WTC11 (cell line): Measurements from ENCODE around the gene CHD9. TPM values are rescaled to one million over a fixed set of nuclear protein-coding genes. Genes with fewer than 3 reads are reported as not detected.

ENCODE experiments used
- ATAC-seq: fragments of 200-7000 bp; cut with Tn5 transposase; 2 replicates; pipeline ENCODE4 v1.10.0; 2021; ENCODE audit warnings: mild to moderate bottlenecking, moderate library complexity
- CTCF ChIA-PET: fragments of 300-600 bp; sonication (Branson Sonifier 250); formaldehyde crosslinking; loops from one replicate; lab custom pipeline; 2021; ENCODE audit warnings: antibody characterized with exemption; lab: Charles Lee
- POLR2A ChIA-PET: fragments of 350-600 bp; sonication (Branson Sonifier 250); formaldehyde crosslinking; loops from one replicate; lab custom pipeline; 2021; ENCODE audit warnings: antibody characterized with exemption; lab: Charles Lee
- DNase-seq: peaks from one replicate; pipeline ENCODE4 v3.0.0; 2021; ENCODE audit warnings: low spot score
- H3K27ac Mint-ChIP-seq: 2 replicates; pipeline ENCODE4 v1.8.0; 2021; ENCODE audit warnings: mixed read lengths
- H3K27me3 Mint-ChIP-seq: 2 replicates; pipeline ENCODE4 v1.8.0; 2021; ENCODE audit warnings: low read depth, mild to moderate bottlenecking, moderate library complexity, mixed read lengths
- H3K36me3 Mint-ChIP-seq: 2 replicates; pipeline ENCODE4 v1.8.0; 2021; ENCODE audit warnings: mixed read lengths
- H3K4me1 Mint-ChIP-seq: 2 replicates; pipeline ENCODE4 v1.8.0; 2022; ENCODE audit warnings: mixed read lengths
- H3K4me3 Mint-ChIP-seq: 2 replicates; pipeline ENCODE4 v1.8.0; 2021; ENCODE audit warnings: mild to moderate bottlenecking, moderate library complexity, mixed read lengths
- H3K9me3 Mint-ChIP-seq: 2 replicates; pipeline ENCODE4 v1.8.0; 2021; ENCODE audit warnings: mixed read lengths
- ATF1 ChIP-seq: sonication (generic); formaldehyde crosslinking; IDR thresholded peaks from 2 replicates; pipeline ENCODE4 v1.8.1; 2023; ENCODE audit warnings: mild to moderate bottlenecking, moderate library complexity, missing genetic modification reagents
- ATF6 ChIP-seq: sonication (generic); formaldehyde crosslinking; IDR thresholded peaks from 2 replicates; pipeline ENCODE4 v1.8.1; 2023; ENCODE audit warnings: mild to moderate bottlenecking, missing genetic modification reagents
- CBFB ChIP-seq: sonication (generic); formaldehyde crosslinking; IDR thresholded peaks from 2 replicates; pipeline ENCODE4 v1.8.1; 2022; ENCODE audit warnings: mild to moderate bottlenecking, low read depth, missing genetic modification reagents
- CTCF ChIP-seq: fragments of 200-600 bp; IDR thresholded peaks from 2 replicates; pipeline ENCODE4 v1.8.0; 2022; ENCODE audit warnings: antibody characterized with exemption
- E2F5 ChIP-seq: sonication (generic); formaldehyde crosslinking; IDR thresholded peaks from 2 replicates; pipeline ENCODE4 v1.8.1; 2022; ENCODE audit warnings: mild to moderate bottlenecking, moderate library complexity, missing genetic modification reagents
- ERG ChIP-seq: fragments of 250-450 bp; sonication (Bioruptor Pico); IDR thresholded peaks from 2 replicates; pipeline ENCODE4 v1.8.0; 2021; ENCODE audit warnings: mild to moderate bottlenecking
- ESRRA ChIP-seq: sonication (generic); formaldehyde crosslinking; IDR thresholded peaks from 2 replicates; pipeline ENCODE4 v1.8.1; 2022; ENCODE audit warnings: mild to moderate bottlenecking, missing genetic modification reagents, borderline replicate concordance
- FOXK1 ChIP-seq: sonication (generic); formaldehyde crosslinking; IDR thresholded peaks from 2 replicates; pipeline ENCODE4 v1.8.0; 2022; ENCODE audit warnings: mild to moderate bottlenecking, moderate library complexity, missing genetic modification reagents
- HMGXB4 ChIP-seq: sonication (generic); formaldehyde crosslinking; IDR thresholded peaks from 2 replicates; pipeline ENCODE4 v1.8.1; 2023; ENCODE audit warnings: mild to moderate bottlenecking, moderate library complexity, missing genetic modification reagents
- NFATC4 ChIP-seq: fragments of 250-450 bp; sonication (Bioruptor Pico); IDR thresholded peaks from 2 replicates; pipeline ENCODE4 v1.9.0; 2021; ENCODE audit warnings: mild to moderate bottlenecking
- NR1H2 ChIP-seq: sonication (generic); formaldehyde crosslinking; IDR thresholded peaks from 2 replicates; pipeline ENCODE4 v1.9.0; 2021; ENCODE audit warnings: mild to moderate bottlenecking, moderate library complexity, missing genetic modification reagents
- SMAD3 ChIP-seq: sonication (generic); formaldehyde crosslinking; IDR thresholded peaks from 2 replicates; pipeline ENCODE4 v1.8.0; 2022; ENCODE audit warnings: missing genetic modification reagents, mild to moderate bottlenecking, borderline replicate concordance
- TEAD1 ChIP-seq: sonication (generic); formaldehyde crosslinking; IDR thresholded peaks from 2 replicates; pipeline ENCODE4 v1.8.0; 2022; ENCODE audit warnings: mild to moderate bottlenecking, missing genetic modification reagents
- USF2 ChIP-seq: sonication (generic); formaldehyde crosslinking; IDR thresholded peaks from 2 replicates; pipeline ENCODE4 v1.8.1; 2023; ENCODE audit warnings: mild to moderate bottlenecking, missing genetic modification reagents, moderate library complexity
- ZNF219 ChIP-seq: sonication (generic); formaldehyde crosslinking; IDR thresholded peaks from 2 replicates; pipeline ENCODE4 v1.8.0; 2023; ENCODE audit warnings: missing genetic modification reagents, mild to moderate bottlenecking, borderline replicate concordance
- ZNF281 ChIP-seq: sonication (generic); formaldehyde crosslinking; IDR thresholded peaks from 2 replicates; pipeline ENCODE4 v1.8.0; 2023; ENCODE audit warnings: mild to moderate bottlenecking, missing genetic modification reagents
- total RNA-seq: library from RNA; stranded (reverse); gene quantifications from 3 replicates; pipeline ENCODE4 v1.2.3, GENCODE V29; 2021

Gene CHD9
- total RNA-seq, 1 experiment from 2014 or later = 31.3 TPM

- TF ChIP-seq ERG (CRISPR knock-in tag) (no peak), ATF6 (CRISPR knock-in tag) (no peak), TEAD1 (peak; percentile 81), ZNF281 (CRISPR knock-in tag) (no peak), CTCF (peak; percentile 95), HMGXB4 (CRISPR knock-in tag) (peak; percentile 94), NR1H2 (no peak), CBFB (CRISPR knock-in tag) (no peak), NFATC4 (CRISPR knock-in tag) (no peak), FOXK1 (peak; percentile 9; the same call in 1 of the 2 replicates), ESRRA (CRISPR knock-in tag) (no peak), ZNF219 (CRISPR knock-in tag) (no peak), ATF1 (no peak; the same call in 1 of the 2 replicates), E2F5 (CRISPR knock-in tag) (peak; percentile 85; the same call in 1 of the 2 replicates), SMAD3 (CRISPR knock-in tag) (peak; percentile 79; the same call in 1 of the 2 replicates)
These were observed at the start of gene CHD9 (continued) for GRCh38 chr16:53054670-53055485.

- Mint-ChIP-seq H3K27ac (no peak overlapping the region), H3K4me3 (no peak overlapping the region), H3K9me3 (peaks cover 3% of the 10 kb centered on the region; the same call in 1 of the 2 replicates), H3K27me3 (no peaks in the 10 kb centered on the region), H3K4me1 (peaks cover 2% of the 10 kb centered on the region; the same call in 1 of the 2 replicates), H3K36me3 (no peaks in the 10 kb centered on the region)
- ChIA-PET POLR2A (no interaction called here), CTCF (no interaction called here)
- peak; percentile 20 for DNase-seq
- peak; percentile 63 for ATAC-seq
- TF ChIP-seq USF2 (CRISPR knock-in tag) = no peak
These were observed 47.7 kb upstream of the CHD9 start for GRCh38 chr16:53007095-53007494.
